ENCODE data around the gene ATP5MC2. TPM values are rescaled to one million over a fixed set of nuclear protein-coding genes. Genes with fewer than 3 reads are reported as not detected.
A peak's percentile ranks its signal among the peaks of the same experiment; 100 is the strongest.

ATP5MC2 gene
- total and polyA plus RNA-seq, 2 of the 4 experiments (the other 2 are of a cell fraction) = 309 to 361 TPM

DNA sequence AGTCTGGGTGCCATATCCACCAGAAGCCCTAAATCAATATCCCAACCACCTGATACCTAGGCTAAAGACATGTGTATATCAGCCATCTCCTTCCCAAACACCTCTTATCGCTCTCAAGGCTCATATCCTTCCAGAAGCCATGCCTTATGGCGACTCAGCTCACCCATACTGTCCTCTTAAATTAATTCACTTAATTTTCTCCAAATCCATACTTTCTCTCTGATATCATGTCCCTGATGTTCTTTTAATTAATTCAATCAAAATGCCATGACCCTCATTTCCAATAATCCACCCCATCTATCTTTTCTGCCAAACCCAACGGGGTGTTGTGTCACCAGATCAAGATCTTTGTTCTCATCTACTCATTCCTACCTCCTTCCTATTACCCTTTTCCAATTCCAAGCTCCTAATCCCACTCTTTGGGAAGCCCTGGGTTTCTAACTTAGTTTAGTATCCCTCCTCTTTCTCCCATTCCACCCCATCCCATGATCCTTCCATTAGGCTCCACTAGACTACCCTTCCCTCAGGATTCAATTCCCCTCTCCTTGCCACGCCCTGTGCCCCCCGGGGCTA, 50.4 kb downstream of the ATP5MC2 start (continued):
- TF ChIP-seq NFE2L2 (IDR thresholded peaks at IDR 0.05; ENCODE audit: low read depth, low read length) (no peak), POLR2A (IDR thresholded peaks at IDR 0.05; ENCODE audit: low read depth, low read length) (no peak), MAZ (IDR thresholded peaks at IDR 0.05; ENCODE audit: borderline replicate concordance, low read depth, low read length) (no peak), MXI1 (IDR thresholded peaks at IDR 0.05; ENCODE audit: borderline replicate concordance, low read depth, low read length) (no peak)
- TF ChIP-seq, protein P1, sequence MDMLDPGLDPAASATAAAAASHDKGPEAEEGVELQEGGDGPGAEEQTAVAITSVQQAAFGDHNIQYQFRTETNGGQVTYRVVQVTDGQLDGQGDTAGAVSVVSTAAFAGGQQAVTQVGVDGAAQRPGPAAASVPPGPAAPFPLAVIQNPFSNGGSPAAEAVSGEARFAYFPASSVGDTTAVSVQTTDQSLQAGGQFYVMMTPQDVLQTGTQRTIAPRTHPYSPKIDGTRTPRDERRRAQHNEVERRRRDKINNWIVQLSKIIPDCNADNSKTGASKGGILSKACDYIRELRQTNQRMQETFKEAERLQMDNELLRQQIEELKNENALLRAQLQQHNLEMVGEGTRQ (IDR thresholded peaks at IDR 0.05; ENCODE audit: low read depth, low read length) = no peak

DNA sequence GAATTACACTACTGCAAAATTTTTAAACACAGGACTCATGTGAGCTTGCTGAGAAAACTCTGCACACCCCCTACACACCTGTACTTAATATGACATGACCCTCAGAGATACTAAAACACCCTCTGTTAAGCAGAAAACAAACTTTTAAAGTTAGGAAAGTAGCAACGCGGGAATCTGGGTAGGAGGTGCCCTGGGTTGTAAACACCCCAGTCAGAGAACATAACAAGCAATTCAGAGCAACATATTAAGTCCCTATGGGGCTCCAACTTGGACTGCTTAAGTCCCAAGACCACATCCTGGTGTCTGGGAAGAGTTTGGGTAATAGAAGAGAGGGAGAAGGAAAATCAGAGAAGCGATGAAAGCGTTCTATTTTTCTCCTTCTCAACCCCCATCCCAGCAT, 50.9 kb downstream of the ATP5MC2 start:
- Histone ChIP-seq H3K27me3 (ENCODE audit: control insufficient read depth, insufficient read depth, low read length) (no peaks in the 10 kb centered on the region), H2BK20ac (ENCODE audit: low read depth, low read length) (no peak overlapping the region), H4K5ac (ENCODE audit: low read depth, low read length) (peak overlapping the region; percentile 14; the same call in 1 of the 2 replicates), H4K8ac (ENCODE audit: low read depth in 2 of 2, low read length in 2 of 2) (peak overlapping the region; percentile 62 to 87; a peak in 3 of 4 replicates), H3K23ac (ENCODE audit: low read depth, low read length) (peak overlapping the region; percentile 82; the same call in 1 of the 2 replicates), H3K4ac (ENCODE audit: low read depth, low read length) (peak overlapping the region; percentile 65), H3K9me1 (ENCODE audit: insufficient read depth, low read length) (peaks cover 3% of the 10 kb centered on the region; the same call in 1 of the 2 replicates), H3K4me1 (ENCODE audit: control insufficient read depth, insufficient read depth, low read length) (peaks cover 4% of the 10 kb centered on the region), H4K20me1 (ENCODE audit: insufficient read depth, low read length) (peaks cover 11% of the 10 kb centered on the region; the same call in 1 of the 2 replicates), H3K27ac (ENCODE audit: insufficient read depth, low read length) (peak overlapping the region; percentile 46; the same call in 1 of the 2 replicates), H3K4me2 (ENCODE audit: low read depth, low read length) (peak overlapping the region; percentile 94), H2AK5ac (ENCODE audit: low read depth, low read length) (peak overlapping the region; percentile 81; the same call in 1 of the 2 replicates), H2BK5ac (ENCODE audit: low read depth, low read length, poor library complexity, severe bottlenecking) (no peak overlapping the region), H4K91ac (ENCODE audit: insufficient read depth, low read depth, low read length) (no peak overlapping the region), H3K9me3 (ENCODE audit: control insufficient read depth, insufficient read depth, low read length) (no peaks in the 10 kb centered on the region), H3K4me3 (ENCODE audit: insufficient read depth, low read depth, low read length) (peak overlapping the region; percentile 61), H2AFZ (replicated peaks; ENCODE audit: low read length, poor library complexity) (no peak overlapping the region), H3K18ac (ENCODE audit: low read depth, low read length) (0 out of 2 replicates have a peak overlapping the region, but pooled peaks have one; percentile 22), H3K56ac (ENCODE audit: extremely low read depth, insufficient read depth, low read length) (peak overlapping the region; percentile 37; the same call in 1 of the 2 replicates), H2BK120ac (ENCODE audit: low read depth, low read length) (no peak overlapping the region), H3K79me1 (ENCODE audit: low read depth in 1 of 2, low read length in 2 of 2) (peaks cover 0 to 38% of the 10 kb centered on the region in 2 experiments), H3K36me3 (ENCODE audit: control insufficient read depth, insufficient read depth, low read length) (no peaks in the 10 kb centered on the region), H2BK15ac (ENCODE audit: low read depth, low read length) (no peak overlapping the region), H3K9ac (ENCODE audit: low read depth, low read length) (peak overlapping the region; percentile 71), H2AK9ac (replicated peaks; ENCODE audit: low read depth, low read length, poor library complexity) (peak overlapping the region; percentile 74), H3K14ac (replicated peaks; ENCODE audit: low read depth, low read length) (peak overlapping the region; percentile 70)
- CTCF ChIA-PET = no interaction called here
- in situ Hi-C loops (cut with MboI; ENCODE audit: low sequenced_read_pairs) (no loop called here), intact Hi-C loops (cut with micrococcal nuclease) (no loop called here), dilution Hi-C loops (cut with HindIII; ENCODE audit: low sequenced_read_pairs, unreplicated experiment) (no loop called here)
- POLR2A ChIA-PET (ENCODE audit: unreplicated experiment) = no interaction called here
- BruUV-seq (replicated peaks) = no TSS peak
- no peak for ATAC-seq (ENCODE audit: low read depth)
- no peak for TF ChIP-seq NFE2L2 (IDR thresholded peaks at IDR 0.05; ENCODE audit: low read depth, low read length)
- TF ChIP-seq, protein P2, sequence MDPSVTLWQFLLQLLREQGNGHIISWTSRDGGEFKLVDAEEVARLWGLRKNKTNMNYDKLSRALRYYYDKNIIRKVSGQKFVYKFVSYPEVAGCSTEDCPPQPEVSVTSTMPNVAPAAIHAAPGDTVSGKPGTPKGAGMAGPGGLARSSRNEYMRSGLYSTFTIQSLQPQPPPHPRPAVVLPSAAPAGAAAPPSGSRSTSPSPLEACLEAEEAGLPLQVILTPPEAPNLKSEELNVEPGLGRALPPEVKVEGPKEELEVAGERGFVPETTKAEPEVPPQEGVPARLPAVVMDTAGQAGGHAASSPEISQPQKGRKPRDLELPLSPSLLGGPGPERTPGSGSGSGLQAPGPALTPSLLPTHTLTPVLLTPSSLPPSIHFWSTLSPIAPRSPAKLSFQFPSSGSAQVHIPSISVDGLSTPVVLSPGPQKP (IDR thresholded peaks at IDR 0.05; ENCODE audit: borderline replicate concordance, low read depth, low read length) = no peak
- no peak for TF ChIP-seq CHD1 (IDR thresholded peaks at IDR 0.05; ENCODE audit: low read depth, low read length)
- no peak for TF ChIP-seq RFX5 (IDR thresholded peaks at IDR 0.05; ENCODE audit: low read depth, low read length)
- no peak for TF ChIP-seq MAZ (IDR thresholded peaks at IDR 0.05; ENCODE audit: borderline replicate concordance, low read depth, low read length)
- no peak for TF ChIP-seq CEBPB (IDR thresholded peaks at IDR 0.05; ENCODE audit: low read depth, low read length)
- TF ChIP-seq POLR2A (IDR thresholded peaks at IDR 0.05; ENCODE audit: low read depth, low read length) = no peak
- TF ChIP-seq SMC3 (IDR thresholded peaks at IDR 0.05; ENCODE audit: low read depth, low read length) = no peak
- TF ChIP-seq, protein P3, sequence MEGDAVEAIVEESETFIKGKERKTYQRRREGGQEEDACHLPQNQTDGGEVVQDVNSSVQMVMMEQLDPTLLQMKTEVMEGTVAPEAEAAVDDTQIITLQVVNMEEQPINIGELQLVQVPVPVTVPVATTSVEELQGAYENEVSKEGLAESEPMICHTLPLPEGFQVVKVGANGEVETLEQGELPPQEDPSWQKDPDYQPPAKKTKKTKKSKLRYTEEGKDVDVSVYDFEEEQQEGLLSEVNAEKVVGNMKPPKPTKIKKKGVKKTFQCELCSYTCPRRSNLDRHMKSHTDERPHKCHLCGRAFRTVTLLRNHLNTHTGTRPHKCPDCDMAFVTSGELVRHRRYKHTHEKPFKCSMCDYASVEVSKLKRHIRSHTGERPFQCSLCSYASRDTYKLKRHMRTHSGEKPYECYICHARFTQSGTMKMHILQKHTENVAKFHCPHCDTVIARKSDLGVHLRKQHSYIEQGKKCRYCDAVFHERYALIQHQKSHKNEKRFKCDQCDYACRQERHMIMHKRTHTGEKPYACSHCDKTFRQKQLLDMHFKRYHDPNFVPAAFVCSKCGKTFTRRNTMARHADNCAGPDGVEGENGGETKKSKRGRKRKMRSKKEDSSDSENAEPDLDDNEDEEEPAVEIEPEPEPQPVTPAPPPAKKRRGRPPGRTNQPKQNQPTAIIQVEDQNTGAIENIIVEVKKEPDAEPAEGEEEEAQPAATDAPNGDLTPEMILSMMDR (conservative IDR thresholded peaks at IDR 0.05; ENCODE audit: low read depth, low read length) = no peak
- no CpG with 5 or more reads among the region's 4 CpGs for WGBS, 2 experiments (ENCODE audit: extremely low coverage in 2 of 2, insufficient read length in 1 of 2)
- DNase-seq = no peak
